Duodenal mucosa (tissue), 2 donors: ENCODE measurements around the gene GOLGA8B.
"Not testable (repeated sequence)": the region's sequence is repeated elsewhere in the genome, so short reads cannot be mapped to it uniquely, and the experiment has no call there.

ENCODE experiments used
- H3K27ac ChIP-seq: one replicate; pipeline ENCODE4 v1.7.0; 2013; ENCODE audit warnings: low read depth, low read length
- H3K27me3 ChIP-seq, 2 donors: one replicate each; pipeline ENCODE4 v1.7.0; 2013; ENCODE audit warnings: low read length in 2 of 2, control low read depth in 1 of 2; ENCODE audit not compliant: insufficient read depth in 2 of 2, control insufficient read depth in 1 of 2
- H3K36me3 ChIP-seq, 2 donors: one replicate each; pipeline ENCODE4 v1.7.0; 2013; ENCODE audit warnings: low read length in 2 of 2, control low read depth in 1 of 2; ENCODE audit not compliant: insufficient read depth in 2 of 2, control insufficient read depth in 1 of 2
- H3K4me1 ChIP-seq, 2 donors: one replicate each; pipeline ENCODE4 v1.7.0; 2013; ENCODE audit warnings: low read length in 2 of 2, control low read depth in 1 of 2; ENCODE audit not compliant: insufficient read depth in 2 of 2, control insufficient read depth in 1 of 2
- H3K4me3 ChIP-seq, 2 donors: one replicate each; pipeline ENCODE4 v1.7.0; 2013; ENCODE audit warnings: low read length in 2 of 2, low read depth in 1 of 2
- H3K9ac ChIP-seq, 2 donors: one replicate each; pipeline ENCODE4 v1.7.0; 2013; ENCODE audit warnings: low read length in 2 of 2, low read depth in 1 of 2
- H3K9me3 ChIP-seq, 2 donors: one replicate each; pipeline ENCODE4 v1.7.0; 2013; ENCODE audit warnings: low read length in 2 of 2, control low read depth in 1 of 2; ENCODE audit not compliant: control insufficient read depth in 1 of 2

GOLGA8B gene

GRCh38 chr15:34581687-34582460 lies 1.6 kb downstream of the GOLGA8B start:
- H3K27ac ChIP-seq, result not testable (repeated sequence)

GRCh38 chr15:34581043-34581365 lies 2.4 kb downstream of the GOLGA8B start:
- Histone ChIP-seq H3K4me1 (peaks cover 5 to 19% of the 10 kb centered on the region in 2 donors), H3K27ac (no peak overlapping the region)

More at GRCh38 chr15:34581687-34582460, 1.6 kb downstream of the GOLGA8B start:
- Histone ChIP-seq H3K9ac (peak overlapping the region; percentile 15 to 46), H3K4me1 (peaks cover 5 to 19% of the 10 kb centered on the region in 2 donors), H3K4me3 (peak overlapping the region; percentile 67 to 74)
- not testable (repeated sequence) for H3K36me3 ChIP-seq, H3K9me3 ChIP-seq, H3K27me3 ChIP-seq

GRCh38 chr15:34580251-34581042 lies 3.0 kb downstream of the GOLGA8B start:
- H3K36me3 ChIP-seq, H3K27ac ChIP-seq, H3K9me3 ChIP-seq, H3K27me3 ChIP-seq, H3K4me3 ChIP-seq, H3K9ac ChIP-seq: not testable (repeated sequence)
- H3K4me1 ChIP-seq, result peaks cover 5 to 19% of the 10 kb centered on the region in 2 donors

More at GRCh38 chr15:34581043-34581365, 2.4 kb downstream of the GOLGA8B start:
- Histone ChIP-seq H3K36me3 (no peaks in the 10 kb centered on the region), H3K27me3 (peaks cover 6 to 7% of the 10 kb centered on the region in 2 donors), H3K4me3 (no peak overlapping the region), H3K9ac (no peak overlapping the region), H3K9me3 (no peaks in the 10 kb centered on the region)

GRCh38 chr15:34578283-34578674 lies 5.2 kb downstream of the GOLGA8B start:
- no peaks in the 10 kb centered on the region for H3K9me3 ChIP-seq
- no peak overlapping the region for H3K27ac ChIP-seq
- H3K4me3 ChIP-seq, result no peak overlapping the region
- H3K27me3 ChIP-seq, result no peaks in the 10 kb centered on the region
- no peak overlapping the region for H3K9ac ChIP-seq
- H3K36me3 ChIP-seq, result no peaks in the 10 kb centered on the region
- peaks cover 0 to 10% of the 10 kb centered on the region in 2 donors for H3K4me1 ChIP-seq

GRCh38 chr15:34577658-34578282 lies 5.7 kb downstream of the GOLGA8B start:
- not testable (repeated sequence) for H3K4me3 ChIP-seq, H3K27me3 ChIP-seq, H3K27ac ChIP-seq, H3K9ac ChIP-seq, H3K9me3 ChIP-seq, H3K36me3 ChIP-seq
- peaks cover 0 to 10% of the 10 kb centered on the region in 2 donors for H3K4me1 ChIP-seq

GRCh38 chr15:34575035-34575434 lies 8.4 kb downstream of the GOLGA8B start:
- H3K36me3 ChIP-seq, result not testable (repeated sequence)

GRCh38 chr15:34572921-34573320 lies 10.5 kb downstream of the GOLGA8B start:
- not testable (repeated sequence) for H3K36me3 ChIP-seq, H3K4me1 ChIP-seq, H3K9me3 ChIP-seq, H3K27ac ChIP-seq, H3K9ac ChIP-seq, H3K27me3 ChIP-seq, H3K4me3 ChIP-seq

More at GRCh38 chr15:34575035-34575434, 8.4 kb downstream of the GOLGA8B start:
- not testable (repeated sequence) for H3K4me1 ChIP-seq, H3K4me3 ChIP-seq, H3K9ac ChIP-seq, H3K9me3 ChIP-seq, H3K27me3 ChIP-seq, H3K27ac ChIP-seq

- not testable (repeated sequence) for H3K27ac ChIP-seq, H3K36me3 ChIP-seq, H3K4me3 ChIP-seq, H3K4me1 ChIP-seq, H3K27me3 ChIP-seq, H3K9ac ChIP-seq, H3K9me3 ChIP-seq
Measured at GRCh38 chr15:34572019-34572641, 11.3 kb downstream of the GOLGA8B start.

GRCh38 chr15:34569670-34570396 lies 13.6 kb downstream of the GOLGA8B start:
- H3K27ac ChIP-seq, H3K36me3 ChIP-seq, H3K27me3 ChIP-seq, H3K4me3 ChIP-seq, H3K9ac ChIP-seq, H3K9me3 ChIP-seq, H3K4me1 ChIP-seq: not testable (repeated sequence)
